Measurements from ENCODE around the gene GUK1. TPM values are rescaled to one million over a fixed set of nuclear protein-coding genes. Genes with fewer than 3 reads are reported as not detected.
A peak's percentile ranks its signal among the peaks of the same experiment; 100 is the strongest.

Gene GUK1
- total RNA-seq, 2 experiments from 2014 or later, result 154 to 197 TPM

- ChIA-PET CTCF (ENCODE audit: unreplicated experiment) (interaction anchor here (0.6 kb wide), 2 partner anchors 115 to 390 kb away, joined by 4 read pairs; no protein-coding TSS in a partner anchor), POLR2A (interaction anchor here (0.9 to 1.6 kb wide), 3 partner anchors 22 to 349 kb away, joined by 3 to 7 read pairs (median 5); partner anchors contain the start of gene ARF1)
- peak within 1 kb of the TSS; percentile 99 for H3K4me2 ChIP-seq (ENCODE audit: low read length)
- peaks cover 10% of the 10 kb centered on the region; the same call in 1 of the 2 replicates for H3K36me3 ChIP-seq (ENCODE audit: insufficient read depth, low read length)
- no peaks in the 10 kb centered on the region for H3K9me3 ChIP-seq (ENCODE audit: low read length)
- peak; percentile 97 for DNase-seq (ENCODE audit: low spot score)
- TF ChIP-seq EZH2phosphoT487 (IDR thresholded peaks at IDR 0.05; ENCODE audit: borderline replicate concordance, low read depth, low read length) (no peak), CTCF (conservative IDR thresholded peaks at IDR 0.05; ENCODE audit: low read length) (0 out of 2 replicates have a peak, but pooled peaks have one; percentile 18)
- H4K20me1 ChIP-seq (ENCODE audit: insufficient read depth, low read length), result no peaks in the 10 kb centered on the region
- intact Hi-C loops (cut with micrococcal nuclease; ENCODE audit: unreplicated experiment), result no loop called here
- peak within 1 kb of the TSS; percentile 76 for H2AFZ ChIP-seq (ENCODE audit: low read length)
- peaks cover 8% of the 10 kb centered on the region for H3K79me2 ChIP-seq (ENCODE audit: insufficient read depth, low read depth, low read length)
- H3K4me3 ChIP-seq (ENCODE audit: low read depth, low read length, poor library complexity, severe bottlenecking), result peak within 1 kb of the TSS; percentile 93
- H3K4me1 ChIP-seq (ENCODE audit: insufficient read depth, low read length, poor library complexity, severe bottlenecking), result peaks cover 16% of the 10 kb centered on the region
- no peaks in the 10 kb centered on the region for H3K9me2 ChIP-seq (ENCODE audit: insufficient read depth, low read length)
- BruUV-seq (replicated peaks), result no TSS peak
- H3K27ac ChIP-seq (ENCODE audit: low read depth, low read length, poor library complexity, severe bottlenecking), result no peak within 1 kb of the TSS
Measured at GRCh38 chr1:228109073-228109961, 30.8 kb upstream of the GUK1 start, which contains the start of gene MRPL55. TSS of gene MRPL55 (minus strand) at chr1:228109299. CDS start at chr1:228108260, 1,039 bp downstream.

GRCh38 chr1:228109962-228110488 is 30.1 kb upstream of the GUK1 start:
- no peaks in the 10 kb centered on the region for H3K9me2 ChIP-seq (ENCODE audit: insufficient read depth, low read length)
- TF ChIP-seq EZH2phosphoT487 (IDR thresholded peaks at IDR 0.05; ENCODE audit: borderline replicate concordance, low read depth, low read length) (no peak), CTCF (conservative IDR thresholded peaks at IDR 0.05; ENCODE audit: low read length) (no peak)
- H3K27ac ChIP-seq (ENCODE audit: low read depth, low read length, poor library complexity, severe bottlenecking), result no peak overlapping the region
- POLR2A ChIA-PET, result interaction anchor here (0.9 to 1.6 kb wide), 3 partner anchors 9 to 349 kb away, joined by 3 to 7 read pairs (median 3); no protein-coding TSS in a partner anchor
- H3K9me3 ChIP-seq (ENCODE audit: low read length), result no peaks in the 10 kb centered on the region
- H3K4me1 ChIP-seq (ENCODE audit: insufficient read depth, low read length, poor library complexity, severe bottlenecking), result peaks cover 14% of the 10 kb centered on the region
- no peak for DNase-seq (ENCODE audit: low spot score)
- CTCF ChIA-PET (ENCODE audit: unreplicated experiment), result interaction anchor here (0.6 kb wide), 1 partner anchor 115 kb away, joined by 4 read pairs; no protein-coding TSS in a partner anchor
- peak overlapping the region; percentile 76 for H2AFZ ChIP-seq (ENCODE audit: low read length)
- H3K36me3 ChIP-seq (ENCODE audit: insufficient read depth, low read length), result peaks cover 10% of the 10 kb centered on the region; the same call in 1 of the 2 replicates
- peak overlapping the region; percentile 93 for H3K4me3 ChIP-seq (ENCODE audit: low read depth, low read length, poor library complexity, severe bottlenecking)
- no TSS peak for BruUV-seq (replicated peaks)
- peak overlapping the region; percentile 99 for H3K4me2 ChIP-seq (ENCODE audit: low read length)
- peaks cover 8% of the 10 kb centered on the region for H3K79me2 ChIP-seq (ENCODE audit: insufficient read depth, low read depth, low read length)
- H4K20me1 ChIP-seq (ENCODE audit: insufficient read depth, low read length), result no peaks in the 10 kb centered on the region
- intact Hi-C loops (cut with micrococcal nuclease; ENCODE audit: unreplicated experiment), result no loop called here
